Natural killer cell (primary cell): ENCODE measurements around the gene ARHGEF4. TPM values are rescaled to one million over a fixed set of nuclear protein-coding genes. Genes with fewer than 3 reads are reported as not detected.

Experiments
- ATAC-seq, 3 donors: fragments of 150-1000 bp in 2 of 3; fragments of 200-7000 bp in 1 of 3; cut with Tn5 transposase; 1 replicate in 1 of 3; 2 replicates in 2 of 3; pipeline ENCODE4 v1.10.0; 2021; ENCODE audit warnings: mild to moderate bottlenecking in 2 of 3, moderate library complexity in 2 of 3
- DNase-seq, 2 donors: peaks; one replicate each; pipeline versions ENCODE4 v3.0.0 to v3.0.0-alpha.2; 2013 to 2021; ENCODE audit warnings: mixed read lengths in 1 of 2
- H3K27ac ChIP-seq: one replicate; pipeline ENCODE4 v1.5.1; 2013; ENCODE audit warnings: mild to moderate bottlenecking, low read length
- H3K27me3 ChIP-seq: one replicate; pipeline ENCODE4 v1.6.1; 2013; ENCODE audit warnings: low read length; ENCODE audit not compliant: control insufficient read depth, insufficient read depth
- H3K36me3 ChIP-seq: one replicate; pipeline ENCODE4 v1.6.1; 2013; ENCODE audit warnings: low read length; ENCODE audit not compliant: control insufficient read depth, insufficient read depth
- H3K4me1 ChIP-seq: one replicate; pipeline ENCODE4 v1.6.1; 2013; ENCODE audit warnings: low read length; ENCODE audit not compliant: control insufficient read depth, insufficient read depth
- H3K4me3 ChIP-seq: one replicate; pipeline ENCODE4 v1.5.1; 2013; ENCODE audit warnings: low read length
- H3K9me3 ChIP-seq: one replicate; pipeline ENCODE4 v1.6.1; 2013; ENCODE audit warnings: low read length; ENCODE audit not compliant: control insufficient read depth, insufficient read depth
- H3K27ac Mint-ChIP-seq, 2 donors: one replicate each; pipeline ENCODE4 v1.8.0; 2022; ENCODE audit warnings: mild to moderate bottlenecking in 2 of 2, mixed read lengths in 2 of 2, moderate library complexity in 1 of 2
- H3K27me3 Mint-ChIP-seq, 2 donors: one replicate each; pipeline ENCODE4 v1.8.0; 2022; ENCODE audit warnings: low read depth in 2 of 2, mixed read lengths in 2 of 2
- H3K36me3 Mint-ChIP-seq: one replicate; pipeline ENCODE4 v1.8.0; 2022; ENCODE audit warnings: mixed read lengths
- H3K4me1 Mint-ChIP-seq, 2 donors: one replicate each; pipeline ENCODE4 v1.8.0; 2022; ENCODE audit warnings: mixed read lengths in 2 of 2
- H3K4me3 Mint-ChIP-seq: one replicate; pipeline ENCODE4 v1.8.0; 2022; ENCODE audit warnings: mild to moderate bottlenecking, moderate library complexity, mixed read lengths
- H3K9me3 Mint-ChIP-seq, 2 donors: one replicate each; pipeline ENCODE4 v1.8.0; 2022; ENCODE audit warnings: mixed read lengths in 2 of 2
- CTCF ChIP-seq: fragments of 200-600 bp; IDR thresholded peaks from one replicate; pipeline ENCODE4 v1.8.0; 2022; ENCODE audit warnings: antibody characterized with exemption
- WGBS: methylation state at CpG from one replicate; pipeline ENCODE4 v1.1.7; 2013; ENCODE audit warnings: missing lambda C conversion rate; ENCODE audit not compliant: insufficient coverage; 5-methylcytosine and 5-hydroxymethylcytosine counted together
- intact Hi-C: fragments of 100-400 bp; cut with micrococcal nuclease; formaldehyde crosslinking; loops from one replicate; pipeline ENCODE4 v1.14.2; 2022
- total RNA-seq, 4 donors: library from RNA; stranded (reverse); fragments of 120-200 nt in 1 of 4; gene quantifications; one replicate each; pipeline versions ENCODE4 v1.2.3 to v1.2.4, GENCODE V29; 2013 to 2022

ARHGEF4 gene
- total RNA-seq, 3 donors from 2014 or later (not counting 1 experiment from before 2014, with no cell fraction given), result 0.11 TPM; not detected in 2

DNA sequence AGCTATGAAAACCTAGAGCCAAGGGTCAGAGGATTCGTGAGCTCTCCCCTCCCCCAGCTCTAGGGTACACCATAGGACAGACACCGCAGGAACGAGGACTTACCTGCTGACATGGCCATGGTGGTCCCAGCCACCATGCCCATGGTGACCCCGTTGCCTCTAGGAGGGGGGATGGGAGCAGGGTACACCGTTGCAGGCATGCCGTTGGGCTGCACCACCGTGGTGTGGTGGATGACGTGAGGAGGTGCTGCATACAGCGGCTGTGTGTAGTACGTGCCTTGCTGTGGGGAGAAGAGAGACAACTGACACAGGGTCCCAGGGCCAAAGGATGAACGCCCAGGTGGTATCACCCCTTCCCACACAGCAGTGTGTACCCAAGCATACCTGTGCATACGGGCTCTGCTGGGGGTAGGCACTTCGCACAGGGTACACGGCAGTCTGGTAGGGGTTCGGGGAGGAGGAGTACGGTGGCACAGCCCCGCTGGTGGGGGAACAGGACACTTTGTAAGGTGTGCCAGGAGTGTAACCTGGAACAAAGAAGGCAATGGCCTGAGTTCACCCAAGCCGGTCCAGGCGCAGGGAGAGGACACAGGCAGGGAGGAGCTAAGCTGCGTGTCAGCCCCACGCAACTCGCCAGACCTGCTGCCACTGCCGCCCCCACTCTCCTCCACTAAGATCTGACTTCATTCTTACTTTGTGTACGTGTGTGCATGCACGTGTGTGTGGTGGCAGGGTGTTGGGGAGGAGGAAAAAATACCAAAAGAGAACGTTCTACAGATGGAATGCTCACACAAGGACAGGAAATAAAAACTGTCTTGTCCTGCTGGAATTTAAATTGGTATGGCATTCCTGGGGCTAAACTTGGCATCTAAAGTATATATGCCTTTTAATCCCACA, 218.7 kb downstream of the ARHGEF4 start:
- 97% methylated on average over 26 of the region's 26 CpGs for whole genome bisulfite sequencing
- no peak overlapping the region for H3K27ac ChIP-seq
- H3K4me3 Mint-ChIP-seq, result no peak overlapping the region
- H3K36me3 ChIP-seq, result peaks cover 58% of the 10 kb centered on the region
- H3K36me3 Mint-ChIP-seq, result peaks cover 16% of the 10 kb centered on the region
- H3K27me3 ChIP-seq, result no peaks in the 10 kb centered on the region
- H3K9me3 ChIP-seq, result no peaks in the 10 kb centered on the region
- H3K4me1 ChIP-seq, result no peaks in the 10 kb centered on the region
- no peaks in the 10 kb centered on the region for H3K27me3 Mint-ChIP-seq
- no peak for TF ChIP-seq CTCF
- peaks cover 35 to 61% of the 10 kb centered on the region in 2 donors for H3K4me1 Mint-ChIP-seq
- intact Hi-C loops, result no loop called here
- no peak overlapping the region for H3K4me3 ChIP-seq
- H3K27ac Mint-ChIP-seq, result peak overlapping the region; percentile 43 to 71
- no peaks in the 10 kb centered on the region for H3K9me3 Mint-ChIP-seq
- DNase-seq (no peak), ATAC-seq (peak in 1 of 3 donors; percentile 28)

DNA sequence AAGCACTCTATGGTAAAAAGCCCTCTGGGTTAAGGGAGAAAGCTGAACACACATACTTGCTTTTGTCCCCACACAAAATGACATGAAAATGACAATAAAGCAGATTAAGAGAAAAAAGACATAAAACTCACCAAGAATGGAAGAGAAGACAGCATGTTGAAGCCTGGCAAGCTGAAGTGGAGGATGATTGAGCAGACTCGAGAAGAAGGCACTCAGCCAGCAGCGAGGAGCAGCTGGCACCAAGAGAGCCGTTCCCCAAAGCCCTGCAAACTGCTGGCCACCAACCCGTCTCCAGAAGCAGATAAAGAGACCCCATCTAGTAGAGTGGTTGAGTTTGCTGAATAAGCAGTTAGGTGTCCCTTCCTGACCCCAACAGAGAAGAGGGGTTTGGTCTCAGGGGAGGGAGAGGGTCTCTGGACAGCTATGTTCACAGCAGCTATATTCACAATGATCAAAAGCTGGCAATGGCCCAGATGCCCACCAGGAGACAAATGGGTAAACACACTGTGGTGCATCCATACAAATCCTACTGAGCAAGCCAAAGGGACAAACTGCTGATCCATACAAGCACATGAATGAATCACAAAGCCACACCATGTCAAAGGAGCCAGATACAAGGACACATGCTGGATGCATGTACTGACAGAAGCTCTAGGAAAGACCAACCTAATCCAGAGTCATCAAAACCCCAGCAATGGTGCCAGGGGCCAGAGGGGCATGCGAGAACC, 219.7 kb downstream of the ARHGEF4 start:
- TF ChIP-seq CTCF, result no peak
- Mint-ChIP-seq H3K36me3 (peaks cover 11% of the 10 kb centered on the region), H3K9me3 (no peaks in the 10 kb centered on the region), H3K4me3 (no peak overlapping the region), H3K4me1 (peaks cover 37 to 65% of the 10 kb centered on the region in 2 donors), H3K27ac (peak overlapping the region; percentile 2 to 31), H3K27me3 (no peaks in the 10 kb centered on the region)
- no peaks in the 10 kb centered on the region for H3K9me3 ChIP-seq
- DNase-seq (no peak), ATAC-seq (no peak)
- 94% methylated on average over 5 of the region's 5 CpGs for WGBS
- H3K36me3 ChIP-seq, result peaks cover 48% of the 10 kb centered on the region
- no peak overlapping the region for H3K27ac ChIP-seq
- H3K4me3 ChIP-seq, result no peak overlapping the region
- intact Hi-C loops, result no loop called here
- H3K27me3 ChIP-seq, result no peaks in the 10 kb centered on the region
- no peaks in the 10 kb centered on the region for H3K4me1 ChIP-seq

- H3K36me3 ChIP-seq, result peaks cover 44% of the 10 kb centered on the region
- DNase-seq, result no peak
- Mint-ChIP-seq H3K27me3 (no peaks in the 10 kb centered on the region), H3K9me3 (no peaks in the 10 kb centered on the region), H3K4me1 (peaks cover 38 to 66% of the 10 kb centered on the region in 2 donors), H3K4me3 (no peak overlapping the region), H3K27ac (peak overlapping the region in 1 of 2 donors; percentile 31), H3K36me3 (peaks cover 5% of the 10 kb centered on the region)
- no peak overlapping the region for H3K4me3 ChIP-seq
- no peak for TF ChIP-seq CTCF
- H3K4me1 ChIP-seq, result no peaks in the 10 kb centered on the region
- no peak overlapping the region for H3K27ac ChIP-seq
- H3K9me3 ChIP-seq, result no peaks in the 10 kb centered on the region
- no peaks in the 10 kb centered on the region for H3K27me3 ChIP-seq
- intact Hi-C loops, result no loop called here
- WGBS, result 95% methylated on average over 4 of the region's 4 CpGs
- ATAC-seq, result no peak
Measured at GRCh38 chr2:131056932-131057287, 220.2 kb downstream of the ARHGEF4 start.
